ENCODE measurements around the gene HIBADH.

HIBADH gene

GRCh38 chr7:27662490-27663205, at the start of gene HIBADH:
HIBADH (minus strand) TSS chr7:27662883; CDS start chr7:27662788, 95 bp downstream.
- DNase-seq = peak; percentile 96

- DNase-seq = no peak
Measured at GRCh38 chr7:27712217-27712616, 49.5 kb upstream of the HIBADH start.

- no peak for DNase-seq
Measured at GRCh38 chr7:27709137-27710075, 46.7 kb upstream of the HIBADH start.

- no peak for DNase-seq
Measured at GRCh38 chr7:27708485-27708884, 45.8 kb upstream of the HIBADH start.

- no peak for DNase-seq
Measured at GRCh38 chr7:27705200-27705594, 42.5 kb upstream of the HIBADH start.

GRCh38 chr7:27704422-27705199, 41.9 kb upstream of the HIBADH start:
- no peak for DNase-seq

- no peak for DNase-seq
Measured at GRCh38 chr7:27703181-27703580, 40.5 kb upstream of the HIBADH start.

GRCh38 chr7:27700501-27700900, 37.8 kb upstream of the HIBADH start:
- no peak for DNase-seq

- DNase-seq = no peak
Measured at GRCh38 chr7:27699751-27700150, 37.1 kb upstream of the HIBADH start.

- no peak for DNase-seq
Measured at GRCh38 chr7:27697861-27698430, 35.3 kb upstream of the HIBADH start.

- DNase-seq = no peak
Measured at GRCh38 chr7:27695096-27695495, 32.4 kb upstream of the HIBADH start.

GRCh38 chr7:27693794-27694193, 31.1 kb upstream of the HIBADH start:
- no peak for DNase-seq

- no peak for DNase-seq
Measured at GRCh38 chr7:27690649-27691048, 28.0 kb upstream of the HIBADH start.

- DNase-seq = no peak
Measured at GRCh38 chr7:27689591-27690164, 27.0 kb upstream of the HIBADH start.

- no peak for DNase-seq
Measured at GRCh38 chr7:27689150-27689549, 26.5 kb upstream of the HIBADH start.

GRCh38 chr7:27688646-27689045, 26.0 kb upstream of the HIBADH start:
- DNase-seq = no peak

GRCh38 chr7:27688056-27688455, 25.4 kb upstream of the HIBADH start:
- DNase-seq = no peak

- DNase-seq = no peak
Measured at GRCh38 chr7:27686315-27686714, 23.6 kb upstream of the HIBADH start.

GRCh38 chr7:27685893-27686292, 23.2 kb upstream of the HIBADH start:
- no peak for DNase-seq

- no peak for DNase-seq
Measured at GRCh38 chr7:27685209-27685608, 22.5 kb upstream of the HIBADH start.

GRCh38 chr7:27684491-27684890, 21.8 kb upstream of the HIBADH start:
- no peak for DNase-seq

GRCh38 chr7:27680610-27681009, 17.9 kb upstream of the HIBADH start:
- DNase-seq = no peak

Data from activated naive CD4-positive, alpha-beta T cell treated with anti-CD3 and anti-CD28 coated beads, Interleukin-2, amount 50 U/mL, for 16 hours (primary cell).